Measurements from ENCODE around the gene IQSEC1. TPM values are rescaled to one million over a fixed set of nuclear protein-coding genes. Genes with fewer than 3 reads are reported as not detected.

Gene IQSEC1
- total RNA-seq, 1 donor from 2014 or later: 148 TPM

DNA sequence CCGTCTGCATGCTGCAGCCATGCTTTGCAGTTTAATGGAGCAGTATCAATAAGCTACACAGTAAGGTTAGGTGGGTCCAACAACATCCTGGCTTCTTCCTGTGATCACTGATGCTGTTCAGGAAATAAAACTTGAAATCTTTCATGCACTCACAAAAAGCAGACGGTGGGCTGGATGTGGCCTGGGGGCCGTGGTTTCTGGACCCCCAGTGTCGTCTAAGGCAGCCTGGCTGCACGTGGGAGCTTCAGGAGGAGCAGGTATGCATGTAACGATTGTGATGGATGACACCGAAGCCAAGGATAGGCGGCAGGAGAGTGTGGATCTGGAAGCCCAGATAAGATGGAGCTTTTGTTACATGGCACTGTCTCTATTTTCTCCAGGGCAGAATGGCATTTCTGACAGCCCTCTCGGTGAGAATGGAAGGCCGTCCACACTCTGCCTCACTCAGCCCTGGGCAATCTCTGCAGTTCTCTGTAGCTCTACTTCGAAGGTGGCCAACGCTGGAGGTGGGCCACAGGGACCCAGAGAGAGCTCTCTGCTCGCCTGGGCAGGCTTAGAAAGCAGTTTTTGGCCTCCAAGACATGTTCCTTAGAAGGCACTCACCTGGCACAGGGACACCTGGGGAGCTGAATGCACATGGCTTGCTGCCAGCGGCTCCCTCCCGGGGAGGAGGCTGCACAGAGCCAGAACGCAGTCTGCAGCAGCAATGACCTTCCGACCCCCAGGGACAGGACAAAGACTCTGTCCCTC is 46.4 kb upstream of the IQSEC1 start:
- no peak for DNase-seq (ENCODE audit: low spot score in 2 of 2)
- H3K36me3 ChIP-seq: no peaks in the 10 kb centered on the region
- H3K27me3 ChIP-seq: no peaks in the 10 kb centered on the region
- H3K4me1 ChIP-seq: no peaks in the 10 kb centered on the region
- H3K4me3 ChIP-seq: no peak overlapping the region
- H3K27ac ChIP-seq: no peak overlapping the region
- intact Hi-C loops (cut with DNase I): no loop called here
- TF ChIP-seq, protein P1, sequence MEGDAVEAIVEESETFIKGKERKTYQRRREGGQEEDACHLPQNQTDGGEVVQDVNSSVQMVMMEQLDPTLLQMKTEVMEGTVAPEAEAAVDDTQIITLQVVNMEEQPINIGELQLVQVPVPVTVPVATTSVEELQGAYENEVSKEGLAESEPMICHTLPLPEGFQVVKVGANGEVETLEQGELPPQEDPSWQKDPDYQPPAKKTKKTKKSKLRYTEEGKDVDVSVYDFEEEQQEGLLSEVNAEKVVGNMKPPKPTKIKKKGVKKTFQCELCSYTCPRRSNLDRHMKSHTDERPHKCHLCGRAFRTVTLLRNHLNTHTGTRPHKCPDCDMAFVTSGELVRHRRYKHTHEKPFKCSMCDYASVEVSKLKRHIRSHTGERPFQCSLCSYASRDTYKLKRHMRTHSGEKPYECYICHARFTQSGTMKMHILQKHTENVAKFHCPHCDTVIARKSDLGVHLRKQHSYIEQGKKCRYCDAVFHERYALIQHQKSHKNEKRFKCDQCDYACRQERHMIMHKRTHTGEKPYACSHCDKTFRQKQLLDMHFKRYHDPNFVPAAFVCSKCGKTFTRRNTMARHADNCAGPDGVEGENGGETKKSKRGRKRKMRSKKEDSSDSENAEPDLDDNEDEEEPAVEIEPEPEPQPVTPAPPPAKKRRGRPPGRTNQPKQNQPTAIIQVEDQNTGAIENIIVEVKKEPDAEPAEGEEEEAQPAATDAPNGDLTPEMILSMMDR (IDR thresholded peaks at IDR 0.05): no peak
- no peaks in the 10 kb centered on the region for H3K9me3 ChIP-seq

DNA sequence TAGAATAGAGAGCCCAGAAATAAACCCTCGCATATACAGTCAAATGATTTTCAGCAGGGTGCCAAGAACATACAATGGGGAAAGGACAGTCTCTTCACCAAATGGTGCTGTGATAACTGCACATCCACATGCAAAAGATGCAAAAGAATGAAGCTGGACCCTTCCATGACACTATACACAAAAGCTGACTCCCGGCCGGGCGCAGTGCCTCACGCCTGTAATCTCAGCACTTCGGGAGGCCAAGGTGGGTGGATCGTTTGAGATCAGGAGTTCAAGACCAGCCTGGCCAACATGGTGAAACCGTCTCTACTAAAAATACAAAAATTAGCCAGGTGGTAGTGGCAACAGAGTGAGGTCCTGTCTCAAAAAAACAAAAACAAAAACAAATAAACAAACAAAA is 43.2 kb upstream of the IQSEC1 start:
- no peaks in the 10 kb centered on the region for H3K36me3 ChIP-seq

DNA sequence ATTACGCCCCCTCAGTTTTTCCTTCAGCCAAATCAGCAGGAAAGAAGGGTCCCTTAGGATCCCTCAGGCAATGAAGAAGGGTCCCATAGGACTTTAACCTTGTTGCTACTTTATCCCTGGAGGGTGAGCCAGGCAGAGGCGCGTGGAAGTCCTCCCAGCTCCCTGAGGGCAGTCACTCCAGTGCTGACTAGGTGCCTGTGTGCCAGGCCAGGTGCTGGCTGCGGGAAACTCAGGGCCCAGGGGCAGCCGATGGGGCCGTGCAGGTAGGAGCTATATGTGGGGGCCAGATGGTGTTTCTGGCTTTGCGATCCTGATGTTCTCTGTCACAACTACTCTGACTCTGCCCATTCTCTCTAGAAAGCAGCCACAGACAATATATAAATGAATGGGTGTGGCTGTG is 42.8 kb upstream of the IQSEC1 start:
- no peaks in the 10 kb centered on the region for H3K9me3 ChIP-seq
- DNase-seq (ENCODE audit: low spot score in 2 of 2): no peak
- H3K36me3 ChIP-seq: no peaks in the 10 kb centered on the region
- no peaks in the 10 kb centered on the region for H3K4me1 ChIP-seq
- TF ChIP-seq, protein P1 (IDR thresholded peaks at IDR 0.05): no peak
- intact Hi-C loops (cut with DNase I): no loop called here
- no peak overlapping the region for H3K4me3 ChIP-seq
- H3K27ac ChIP-seq: no peak overlapping the region
- H3K27me3 ChIP-seq: no peaks in the 10 kb centered on the region

More for the DNA sequence above, 43.2 kb upstream of the IQSEC1 start:
- Histone ChIP-seq H3K27ac (no peak overlapping the region), H3K9me3 (no peaks in the 10 kb centered on the region), H3K4me1 (no peaks in the 10 kb centered on the region), H3K4me3 (no peak overlapping the region), H3K27me3 (no peaks in the 10 kb centered on the region)
- TF ChIP-seq, protein P1 (IDR thresholded peaks at IDR 0.05): no peak
- no peak for DNase-seq (ENCODE audit: low spot score in 2 of 2)
- intact Hi-C loops (cut with DNase I): no loop called here

DNA sequence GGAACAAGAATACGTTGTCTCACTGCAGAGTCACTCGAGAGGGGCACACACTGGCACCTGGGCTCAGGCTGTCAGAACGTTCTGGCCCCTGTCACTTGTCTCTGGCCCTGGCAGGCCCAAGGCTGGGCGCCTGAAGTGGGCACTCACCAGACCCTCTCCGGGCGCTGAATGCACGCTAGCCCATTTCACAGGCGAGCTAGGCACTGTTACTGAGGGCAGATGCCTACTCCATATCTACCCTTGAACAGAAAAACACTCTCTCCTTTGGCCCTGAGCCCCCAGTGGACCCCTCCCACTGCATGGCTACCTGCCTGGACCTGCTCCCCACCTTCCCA is 42.3 kb upstream of the IQSEC1 start:
- H3K4me1 ChIP-seq: no peaks in the 10 kb centered on the region
- no peak overlapping the region for H3K4me3 ChIP-seq
- no peaks in the 10 kb centered on the region for H3K36me3 ChIP-seq
- intact Hi-C loops (cut with DNase I): no loop called here
- H3K27me3 ChIP-seq: no peaks in the 10 kb centered on the region
- TF ChIP-seq, protein P1 (IDR thresholded peaks at IDR 0.05): no peak
- no peaks in the 10 kb centered on the region for H3K9me3 ChIP-seq
- no peak overlapping the region for H3K27ac ChIP-seq
- DNase-seq (ENCODE audit: low spot score in 2 of 2): no peak

DNA sequence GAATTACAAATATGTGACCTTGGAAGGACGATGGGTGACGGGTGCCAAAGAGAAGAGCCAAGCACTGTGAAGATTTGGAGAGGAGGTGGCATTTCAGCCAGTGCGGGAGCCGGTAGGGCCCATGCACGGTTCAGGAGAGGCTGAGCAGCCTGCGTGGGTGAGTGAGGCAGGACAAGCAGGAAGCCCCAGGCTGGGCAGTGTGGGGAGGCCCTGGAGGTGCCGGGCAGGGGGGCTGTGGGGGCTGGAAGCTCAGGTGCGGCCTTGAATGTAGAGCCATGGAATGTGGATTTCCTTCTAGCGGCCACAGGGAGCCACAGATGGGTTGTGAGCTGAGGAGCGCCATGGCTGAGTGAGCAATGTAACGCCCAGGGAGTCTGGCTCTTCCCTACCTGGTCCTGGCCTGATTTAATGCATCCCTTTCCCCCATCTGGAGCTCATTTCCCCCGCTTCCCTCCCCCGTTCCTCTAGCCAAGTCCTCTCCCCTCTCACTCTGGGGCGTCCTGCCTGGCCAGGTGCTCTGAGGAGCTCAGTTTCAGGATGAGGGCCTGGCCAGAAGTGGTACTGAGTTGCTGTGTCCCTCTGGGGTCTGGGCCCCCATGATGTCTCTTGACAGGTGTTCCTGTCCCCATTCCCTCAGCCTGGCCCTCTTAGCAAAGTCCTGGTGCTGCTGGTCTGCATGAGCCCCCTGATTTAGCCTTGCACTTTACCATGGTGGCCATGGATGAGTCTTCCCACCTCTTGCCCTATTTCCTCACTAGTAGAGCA is 41.8 kb upstream of the IQSEC1 start:
- H3K27me3 ChIP-seq: no peaks in the 10 kb centered on the region
- no peak for DNase-seq (ENCODE audit: low spot score in 2 of 2)
- TF ChIP-seq, protein P1 (IDR thresholded peaks at IDR 0.05): no peak

More for the DNA sequence above, 41.8 kb upstream of the IQSEC1 start:
- no peaks in the 10 kb centered on the region for H3K4me1 ChIP-seq
- H3K36me3 ChIP-seq: no peaks in the 10 kb centered on the region
- no peak overlapping the region for H3K4me3 ChIP-seq
- no peaks in the 10 kb centered on the region for H3K9me3 ChIP-seq
- intact Hi-C loops (cut with DNase I): no loop called here
- H3K27ac ChIP-seq: no peak overlapping the region
